ENCODE data around the gene AHCYL1. TPM values are rescaled to one million over a fixed set of nuclear protein-coding genes. Genes with fewer than 3 reads are reported as not detected.

AHCYL1 gene
- total and polyA plus RNA-seq, 10 of the 15 experiments (the other 5 are each of a cell fraction or from before 2014, with no cell fraction given), result 24.7 to 73.6 (median 46.8) TPM

- ATAC-seq, result no peak
- Histone ChIP-seq H3K79me2 (ENCODE audit: control insufficient read depth, insufficient read depth, low read length) (peaks cover 18% of the 10 kb centered on the region), H3K4me2 (ENCODE audit: control insufficient read depth, insufficient read depth) (no peak overlapping the region), H3K36me3 (ENCODE audit: control insufficient read depth in 2 of 2, insufficient read depth in 2 of 2, low read length in 1 of 2) (peaks cover 28 to 39% of the 10 kb centered on the region in 2 experiments), H3K4me1 (ENCODE audit: control insufficient read depth, insufficient read depth, low read length) (peaks cover 9% of the 10 kb centered on the region), H2AFZ (ENCODE audit: control insufficient read depth, low read depth, low read length) (no peak overlapping the region), H3K27ac (ENCODE audit: control insufficient read depth, insufficient read depth) (no peak overlapping the region), H3K4me3 (no peak overlapping the region), H3K9me3 (replicated peaks; ENCODE audit: control insufficient read depth, insufficient read depth, low read length) (no peaks in the 10 kb centered on the region), H3K27me3 (replicated peaks in 1 of 2; ENCODE audit: control insufficient read depth in 2 of 2, insufficient read depth in 2 of 2, low read length in 1 of 2) (no peaks in the 10 kb centered on the region), H3K9ac (ENCODE audit: control insufficient read depth, insufficient read depth, low read length) (no peak overlapping the region), H4K20me1 (ENCODE audit: control insufficient read depth, insufficient read depth) (no peaks in the 10 kb centered on the region; the same call in 1 of the 2 replicates)
- ChIA-PET POLR2A (interaction anchor here (1.2 kb wide), 1 partner anchor 13 kb away, joined by 3 read pairs; no protein-coding TSS in a partner anchor), SMC1A (ENCODE audit: uncharacterized antibody, unreplicated experiment) (interaction anchor here (0.8 kb wide), 1 partner anchor 10 kb away, joined by 3 read pairs; no protein-coding TSS in a partner anchor), CTCF (interaction anchor here (1.2 to 4.1 kb wide), 3 partner anchors 10 to 20 kb away, joined by 4 to 21 read pairs (median 7); no protein-coding TSS in a partner anchor), RAD21 (ENCODE audit: unreplicated experiment) (no interaction called here)
- no TSS peak for BruUV-seq (replicated peaks)
- 98% methylated on average over 4 of the region's 4 CpGs for WGBS (ENCODE audit: insufficient coverage, insufficient replicate concordance, low lambda C conversion rate, missing lambda C conversion rate)
- no peak for DNase-seq (ENCODE audit: low read depth, low spot score)
- TF ChIP-seq POLR2A (IDR thresholded peaks at IDR 0.05; ENCODE audit: low read depth, low read length) (no peak), SMARCA5 (IDR thresholded peaks at IDR 0.05) (no peak), NFXL1 (IDR thresholded peaks at IDR 0.05; ENCODE audit: borderline replicate concordance) (no peak), SUZ12 (IDR thresholded peaks at IDR 0.05; ENCODE audit: unreplicated experiment) (no peak), BHLHE40 (IDR thresholded peaks at IDR 0.05; ENCODE audit: borderline replicate concordance in 1 of 2, low read depth in 2 of 2, low read length in 1 of 2) (no peak), KAT2A (conservative IDR thresholded peaks at IDR 0.05; ENCODE audit: control insufficient read depth, low read depth, low read length) (no peak), ZZZ3 (IDR thresholded peaks at IDR 0.05; ENCODE audit: control insufficient read depth, insufficient read length, low read depth) (no peak)
- in situ Hi-C loops (cut with MboI) (no loop called here), intact Hi-C loops (cut with micrococcal nuclease; ENCODE audit: unreplicated experiment) (no loop called here)
- no peak for FAIRE-seq
Measured at GRCh38 chr1:110039641-110040040, 55.1 kb downstream of the AHCYL1 start.

GRCh38 chr1:110040548-110040947, 56.0 kb downstream of the AHCYL1 start:
- H3K79me2 ChIP-seq (ENCODE audit: control insufficient read depth, insufficient read depth, low read length), result peaks cover 9% of the 10 kb centered on the region
- H4K20me1 ChIP-seq (ENCODE audit: control insufficient read depth, insufficient read depth), result no peaks in the 10 kb centered on the region; the same call in 1 of the 2 replicates
- no TSS peak for BruUV-seq (replicated peaks)
- ChIA-PET POLR2A (interaction anchor here (0.8 kb wide), 1 partner anchor 427 kb away, joined by 3 read pairs; no protein-coding TSS in a partner anchor), CTCF (interaction anchor here (0.8 to 4.1 kb wide), 3 partner anchors 11 to 20 kb away, joined by 3 to 21 read pairs (median 4); no protein-coding TSS in a partner anchor), SMC1A (ENCODE audit: uncharacterized antibody, unreplicated experiment) (no interaction called here), RAD21 (ENCODE audit: unreplicated experiment) (no interaction called here)
- in situ Hi-C loops (cut with MboI), result no loop called here
- no peak for DNase-seq (ENCODE audit: low read depth, low spot score)
- no peak for ATAC-seq
- H3K9ac ChIP-seq (ENCODE audit: control insufficient read depth, insufficient read depth, low read length), result no peak overlapping the region
- H3K9me3 ChIP-seq (replicated peaks; ENCODE audit: control insufficient read depth, insufficient read depth, low read length), result no peaks in the 10 kb centered on the region
- intact Hi-C loops (cut with micrococcal nuclease; ENCODE audit: unreplicated experiment), result no loop called here
- H3K27ac ChIP-seq (ENCODE audit: control insufficient read depth, insufficient read depth), result no peak overlapping the region
- FAIRE-seq, result no peak
- WGBS (ENCODE audit: insufficient coverage, insufficient replicate concordance, low lambda C conversion rate, missing lambda C conversion rate), result 82% methylated on average over 4 of the region's 4 CpGs
- H3K36me3 ChIP-seq (ENCODE audit: control insufficient read depth in 2 of 2, insufficient read depth in 2 of 2, low read length in 1 of 2), result peaks cover 31 to 41% of the 10 kb centered on the region in 2 experiments
- H3K27me3 ChIP-seq (replicated peaks in 1 of 2; ENCODE audit: control insufficient read depth in 2 of 2, insufficient read depth in 2 of 2, low read length in 1 of 2), result no peaks in the 10 kb centered on the region
- no peak overlapping the region for H3K4me2 ChIP-seq (ENCODE audit: control insufficient read depth, insufficient read depth)
- peaks cover 8% of the 10 kb centered on the region for H3K4me1 ChIP-seq (ENCODE audit: control insufficient read depth, insufficient read depth, low read length)
- no peak overlapping the region for H3K4me3 ChIP-seq
- no peak overlapping the region for H2AFZ ChIP-seq (ENCODE audit: control insufficient read depth, low read depth, low read length)
- no peak for TF ChIP-seq RCOR1 (conservative IDR thresholded peaks at IDR 0.05; ENCODE audit: low read depth, low read length)
- TF ChIP-seq SRF (IDR thresholded peaks at IDR 0.05; ENCODE audit: low read depth in 2 of 2, low read length in 2 of 2), result no peak
- TF ChIP-seq RB1 (IDR thresholded peaks at IDR 0.05; ENCODE audit: borderline replicate concordance), result no peak
- no peak for TF ChIP-seq YBX1 (IDR thresholded peaks at IDR 0.05)
- TF ChIP-seq PAX5 (IDR thresholded peaks at IDR 0.05; ENCODE audit: borderline replicate concordance, low read depth, low read length), result no peak
- no peak for TF ChIP-seq MTA2 (IDR thresholded peaks at IDR 0.05; ENCODE audit: low read depth)
- no peak for TF ChIP-seq GABPA (IDR thresholded peaks at IDR 0.05; ENCODE audit: low read depth)
- TF ChIP-seq JUNB (IDR thresholded peaks at IDR 0.05), result no peak

Data from GM12878 (cell line).